Erythroblast (primary cell): ENCODE results near the gene KLHDC8A.

ENCODE experiments used
- GATA1 ChIP-seq: IDR thresholded peaks from 2 replicates; pipeline ENCODE4 v1.6.1; 2011; ENCODE audit warnings: low read depth, mild to moderate bottlenecking, control low read depth, low read length, moderate library complexity
- POLR2A ChIP-seq: IDR thresholded peaks from 2 replicates; pipeline ENCODE4 v1.6.1; 2011; ENCODE audit warnings: mild to moderate bottlenecking, low read length

- no peak for TF ChIP-seq POLR2A
- no peak for TF ChIP-seq GATA1
Observed at GRCh38 chr1:205304695-205305070, 52.0 kb downstream of the KLHDC8A start.
